Gastroesophageal sphincter (tissue), 4 donors: Measurements from ENCODE around the gene LINC00305. TPM values are rescaled to one million over a fixed set of nuclear protein-coding genes. Genes with fewer than 3 reads are reported as not detected.

Experiments
- ATAC-seq: fragments of 150-250 bp; one replicate; pipeline ENCODE4 v1.9.1; 2016; ENCODE audit warnings: mild to moderate bottlenecking, moderate library complexity
- H3K27ac ChIP-seq, 4 donors: fragments of 200-600 bp; sonication (generic) in 3 of 4; 1 replicate in 3 of 4; 2 replicates in 1 of 4; pipeline ENCODE4 v1.5.1; 2016 to 2019
- H3K27me3 ChIP-seq: fragments of 200-600 bp; sonication (generic); one replicate; pipeline ENCODE4 v1.5.1; 2019
- H3K36me3 ChIP-seq, 2 donors: fragments of 200-600 bp; sonication (generic); one replicate each; pipeline ENCODE4 v1.5.1; 2019; ENCODE audit warnings: control low read depth in 1 of 2
- H3K4me1 ChIP-seq, 3 donors: fragments of 200-600 bp; sonication (generic); 1 replicate in 2 of 3; 2 replicates in 1 of 3; pipeline ENCODE4 v1.5.1; 2016 to 2019; ENCODE audit warnings: control low read depth in 2 of 3
- H3K4me3 ChIP-seq, 2 donors: fragments of 200-600 bp; sonication (generic); one replicate each; pipeline ENCODE4 v1.5.1; 2019; ENCODE audit warnings: mild to moderate bottlenecking in 1 of 2, moderate library complexity in 1 of 2
- H3K9me3 ChIP-seq, 3 donors: fragments of 200-600 bp; sonication (generic); one replicate each; pipeline ENCODE4 v1.5.1; 2017 to 2019; ENCODE audit warnings: control low read depth in 2 of 3
- EP300 ChIP-seq: sonication (generic); formaldehyde crosslinking; IDR thresholded peaks from one replicate; pipeline ENCODE4 v1.6.1; 2017; ENCODE audit warnings: antibody characterized with exemption, mild to moderate bottlenecking
- POLR2A ChIP-seq, 2 donors: fragments of 450-650 bp; IDR thresholded peaks; one replicate each; pipeline ENCODE4 v1.6.1; 2017; ENCODE audit warnings: antibody characterized with exemption in 2 of 2, mild to moderate bottlenecking in 2 of 2, moderate library complexity in 1 of 2
- POLR2AphosphoS5 ChIP-seq: sonication (generic); formaldehyde crosslinking; IDR thresholded peaks from one replicate; pipeline ENCODE4 v1.6.1; 2017; ENCODE audit warnings: antibody characterized with exemption
- WGBS, 2 donors: methylation state at CpG; one replicate each; pipeline ENCODE4 v1.1.5; 2018; ENCODE audit warnings: low coverage in 1 of 2; 5-methylcytosine and 5-hydroxymethylcytosine counted together
- total RNA-seq, 4 donors: library from RNA; depleted of rRNA; stranded (reverse); fragments of >200 nt; gene quantifications; one replicate each; pipeline ENCODE4 v1.1.0, GENCODE V29; 2016
- TF ChIP-seq, protein P1 (sequence below), 4 experiments: fragments of 200-600 bp in 2 of 4; fragments of 450-650 bp in 2 of 4; sonication (generic) in 1 of 4; IDR thresholded peaks; one replicate each; pipeline ENCODE4 v1.5.1; 2017 to 2019; ENCODE audit warnings: antibody characterized with exemption in 4 of 4, mild to moderate bottlenecking in 2 of 4, moderate library complexity in 2 of 4

Gene LINC00305
- total RNA-seq, 4 donors from 2014 or later: not detected

DNA sequence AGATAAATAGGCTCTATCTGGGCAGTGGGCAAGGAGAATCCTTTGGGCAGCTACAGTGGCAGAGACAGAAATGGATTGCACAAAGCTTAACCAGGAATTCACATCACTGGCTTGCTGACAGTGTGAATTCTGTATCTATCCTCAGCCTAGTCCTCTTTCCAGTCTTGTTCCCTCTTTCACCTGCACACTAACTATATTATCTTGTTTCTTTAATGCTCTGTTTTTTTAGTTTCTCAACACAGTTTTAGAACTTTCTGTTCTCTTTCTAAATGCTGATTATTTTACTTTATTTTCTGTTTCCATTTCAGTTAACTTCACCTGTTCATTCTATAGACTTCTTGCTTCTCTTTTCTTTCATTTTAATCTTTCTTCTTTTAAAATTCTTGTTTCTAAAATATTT is 66.4 kb downstream of the LINC00305 start:
- no peaks in the 10 kb centered on the region for H3K9me3 ChIP-seq
- no peak overlapping the region for H3K4me3 ChIP-seq
- ATAC-seq: no peak
- no peaks in the 10 kb centered on the region for H3K4me1 ChIP-seq
- H3K36me3 ChIP-seq: no peaks in the 10 kb centered on the region
- no peak overlapping the region for H3K27ac ChIP-seq
- TF ChIP-seq, protein P1, sequence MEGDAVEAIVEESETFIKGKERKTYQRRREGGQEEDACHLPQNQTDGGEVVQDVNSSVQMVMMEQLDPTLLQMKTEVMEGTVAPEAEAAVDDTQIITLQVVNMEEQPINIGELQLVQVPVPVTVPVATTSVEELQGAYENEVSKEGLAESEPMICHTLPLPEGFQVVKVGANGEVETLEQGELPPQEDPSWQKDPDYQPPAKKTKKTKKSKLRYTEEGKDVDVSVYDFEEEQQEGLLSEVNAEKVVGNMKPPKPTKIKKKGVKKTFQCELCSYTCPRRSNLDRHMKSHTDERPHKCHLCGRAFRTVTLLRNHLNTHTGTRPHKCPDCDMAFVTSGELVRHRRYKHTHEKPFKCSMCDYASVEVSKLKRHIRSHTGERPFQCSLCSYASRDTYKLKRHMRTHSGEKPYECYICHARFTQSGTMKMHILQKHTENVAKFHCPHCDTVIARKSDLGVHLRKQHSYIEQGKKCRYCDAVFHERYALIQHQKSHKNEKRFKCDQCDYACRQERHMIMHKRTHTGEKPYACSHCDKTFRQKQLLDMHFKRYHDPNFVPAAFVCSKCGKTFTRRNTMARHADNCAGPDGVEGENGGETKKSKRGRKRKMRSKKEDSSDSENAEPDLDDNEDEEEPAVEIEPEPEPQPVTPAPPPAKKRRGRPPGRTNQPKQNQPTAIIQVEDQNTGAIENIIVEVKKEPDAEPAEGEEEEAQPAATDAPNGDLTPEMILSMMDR (IDR thresholded peaks at IDR 0.05): no peak
- no peak for TF ChIP-seq POLR2A (IDR thresholded peaks at IDR 0.05)
- no peak for TF ChIP-seq EP300
- TF ChIP-seq POLR2AphosphoS5: no peak
- no peaks in the 10 kb centered on the region for H3K27me3 ChIP-seq

GRCh38 chr18:64082054-64082453 is 66.8 kb downstream of the LINC00305 start:
- no peak overlapping the region for H3K4me3 ChIP-seq
- H3K27me3 ChIP-seq: no peaks in the 10 kb centered on the region
- H3K36me3 ChIP-seq: no peaks in the 10 kb centered on the region
- no peaks in the 10 kb centered on the region for H3K4me1 ChIP-seq
- WGBS, 2 donors: 71 to 85% methylated on average over 1 of the region's 1 CpG
- TF ChIP-seq, protein P1 (IDR thresholded peaks at IDR 0.05): no peak
- H3K27ac ChIP-seq: no peak overlapping the region
- H3K9me3 ChIP-seq: no peaks in the 10 kb centered on the region
- ATAC-seq: no peak

GRCh38 chr18:64073971-64074370 is 74.9 kb downstream of the LINC00305 start:
- Histone ChIP-seq H3K4me3 (no peak overlapping the region), H3K9me3 (peaks cover 0 to 6% (median 0%) of the 10 kb centered on the region in 3 donors), H3K4me1 (no peaks in the 10 kb centered on the region), H3K27me3 (no peaks in the 10 kb centered on the region), H3K27ac (no peak overlapping the region), H3K36me3 (no peaks in the 10 kb centered on the region)
- WGBS, 2 donors: 40 to 55% methylated on average over 1 to 4 of the region's 4 CpGs
- no peak for TF ChIP-seq POLR2A (IDR thresholded peaks at IDR 0.05)
- no peak for TF ChIP-seq EP300
- TF ChIP-seq, protein P1 (IDR thresholded peaks at IDR 0.05): no peak
- TF ChIP-seq POLR2AphosphoS5: no peak
- no peak for ATAC-seq

- WGBS, 2 donors: 66 to 77% methylated on average over 2 of the region's 3 CpGs
- Histone ChIP-seq H3K4me3 (no peak overlapping the region), H3K27ac (no peak overlapping the region), H3K27me3 (no peaks in the 10 kb centered on the region), H3K4me1 (no peaks in the 10 kb centered on the region), H3K9me3 (peaks cover 0 to 11% (median 0%) of the 10 kb centered on the region in 3 donors), H3K36me3 (no peaks in the 10 kb centered on the region)
- TF ChIP-seq POLR2AphosphoS5 (no peak), EP300 (no peak), POLR2A (IDR thresholded peaks at IDR 0.05) (no peak)
- TF ChIP-seq, protein P1 (IDR thresholded peaks at IDR 0.05): no peak
- ATAC-seq: no peak
These were observed 93.9 kb downstream of the LINC00305 start for GRCh38 chr18:64055019-64055418.

GRCh38 chr18:64053246-64053645 is 95.6 kb downstream of the LINC00305 start:
- TF ChIP-seq POLR2AphosphoS5: no peak
- TF ChIP-seq, protein P1 (IDR thresholded peaks at IDR 0.05): no peak
- no peak for TF ChIP-seq EP300
- TF ChIP-seq POLR2A (IDR thresholded peaks at IDR 0.05): no peak
- Histone ChIP-seq H3K36me3 (no peaks in the 10 kb centered on the region), H3K4me3 (no peak overlapping the region), H3K9me3 (no peaks in the 10 kb centered on the region), H3K4me1 (no peaks in the 10 kb centered on the region), H3K27me3 (no peaks in the 10 kb centered on the region), H3K27ac (no peak overlapping the region)
- ATAC-seq: no peak
- WGBS, 2 donors: 35% methylated on average over 1 of the region's 1 CpG; no CpG with 5 or more reads in 1 of the 2 donors
